NCI-H774 (cell line): ENCODE data around the gene OXSR1.
"Not testable (repeated sequence)": the region's sequence is repeated elsewhere in the genome, so short reads cannot be mapped to it uniquely, and the experiment has no call there.

Experiments
- DNase-seq: peaks from one replicate; lab custom pipeline; 2025; lab: John Stamatoyannopoulos, UW

Gene OXSR1

GRCh38 chr3:38167591-38167990 lies 2.3 kb downstream of the OXSR1 start:
- DNase-seq, result no peak

GRCh38 chr3:38168151-38169026 lies 3.1 kb downstream of the OXSR1 start:
- no peak for DNase-seq

- no peak for DNase-seq
These were observed 3.6 kb downstream of the OXSR1 start for GRCh38 chr3:38169027-38169317.

GRCh38 chr3:38170722-38171121 lies 5.4 kb downstream of the OXSR1 start:
- no peak for DNase-seq

- DNase-seq, result no peak
These were observed 6.3 kb downstream of the OXSR1 start for GRCh38 chr3:38171622-38172021.

GRCh38 chr3:38173834-38174418 lies 8.6 kb downstream of the OXSR1 start:
- DNase-seq, result no peak

GRCh38 chr3:38177181-38177580 lies 11.8 kb downstream of the OXSR1 start:
- DNase-seq, result no peak

- no peak for DNase-seq
These were observed 21.4 kb downstream of the OXSR1 start for GRCh38 chr3:38186781-38187180.

GRCh38 chr3:38190481-38190881 lies 25.1 kb downstream of the OXSR1 start:
- DNase-seq, result no peak

GRCh38 chr3:38202931-38203330 lies 37.6 kb downstream of the OXSR1 start:
- not testable (repeated sequence) for DNase-seq

- no peak for DNase-seq
These were observed 38.4 kb downstream of the OXSR1 start for GRCh38 chr3:38203690-38204089.

GRCh38 chr3:38204599-38205471 lies 39.5 kb downstream of the OXSR1 start:
- DNase-seq, result no peak

GRCh38 chr3:38205472-38205805 lies 40.1 kb downstream of the OXSR1 start:
- DNase-seq, result no peak

- DNase-seq, result no peak
These were observed 42.1 kb downstream of the OXSR1 start for GRCh38 chr3:38207254-38208003.

- DNase-seq, result no peak
These were observed 44.9 kb downstream of the OXSR1 start for GRCh38 chr3:38210141-38210757.

- no peak for DNase-seq
These were observed 46.8 kb downstream of the OXSR1 start for GRCh38 chr3:38212141-38212540.

GRCh38 chr3:38214560-38214959 lies 49.2 kb downstream of the OXSR1 start:
- no peak for DNase-seq

GRCh38 chr3:38219609-38220197 lies 54.4 kb downstream of the OXSR1 start:
- no peak for DNase-seq

GRCh38 chr3:38221005-38221404 lies 55.7 kb downstream of the OXSR1 start:
- DNase-seq, result no peak

GRCh38 chr3:38222032-38222634 lies 56.8 kb downstream of the OXSR1 start:
- DNase-seq, result no peak

GRCh38 chr3:38224357-38224756 lies 59.0 kb downstream of the OXSR1 start:
- DNase-seq, result no peak
